Peyer's patch (tissue), 4 donors: ENCODE results near the gene MTFR1L.

Experiments used
- CTCF ChIP-seq, 6 experiments: fragments of 450-650 bp in 4 of 6; fragments of 200-600 bp in 2 of 6; sonication (generic) in 1 of 6; IDR thresholded peaks; one replicate each; pipeline ENCODE4 v1.5.1; 2017 to 2019; ENCODE audit warnings: antibody characterized with exemption in 6 of 6, mild to moderate bottlenecking in 3 of 6, moderate library complexity in 1 of 6
- POLR2A ChIP-seq, 2 donors: fragments of 450-650 bp; IDR thresholded peaks; one replicate each; pipeline ENCODE4 v1.5.1; 2017; ENCODE audit warnings: antibody characterized with exemption in 2 of 2, mild to moderate bottlenecking in 2 of 2, moderate library complexity in 2 of 2

DNA sequence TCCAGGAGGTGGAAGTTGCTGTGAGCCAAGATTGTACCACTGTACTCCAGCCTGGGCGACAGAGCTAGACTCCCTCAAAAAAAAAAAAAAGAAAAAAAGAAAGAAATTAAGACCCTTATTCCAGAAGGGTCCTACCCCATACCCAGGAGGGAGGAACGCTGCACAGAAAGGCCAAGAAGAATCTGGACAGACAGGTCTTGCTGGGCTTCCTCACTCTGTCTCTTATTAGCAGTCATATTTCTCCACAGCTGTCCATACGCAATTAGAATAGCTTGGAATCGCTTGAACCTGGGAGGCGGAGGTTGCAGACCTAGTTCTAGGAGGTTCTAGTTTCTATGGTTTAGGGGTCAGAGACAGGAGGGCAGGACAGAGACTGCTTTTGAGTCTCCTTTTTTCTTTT is 58.9 kb downstream of the MTFR1L start:
- TF ChIP-seq CTCF (IDR thresholded peaks at IDR 0.05) = no peak
- TF ChIP-seq POLR2A (IDR thresholded peaks at IDR 0.05) = no peak
